ENCODE measurements around the gene SPDYE4. TPM values are rescaled to one million over a fixed set of nuclear protein-coding genes. Genes with fewer than 3 reads are reported as not detected.

Gene SPDYE4
- total and polyA plus RNA-seq, 2 experiments from 2014 or later, result not detected

GRCh38 chr17:8791910-8792270 lies 33.5 kb upstream of the SPDYE4 start:
- Histone ChIP-seq H3K27me3 (peaks cover 9% of the 10 kb centered on the region), H3K4me3 (no peak overlapping the region), H3K4me1 (ENCODE audit: low read depth) (no peaks in the 10 kb centered on the region), H3K9me3 (ENCODE audit: low read depth) (no peaks in the 10 kb centered on the region), H3K27ac (no peak overlapping the region), H3K36me3 (no peaks in the 10 kb centered on the region)
- TF ChIP-seq CTCF (IDR thresholded peaks at IDR 0.05; ENCODE audit: low read depth, low read length), result no peak
- peak in 1 of 2 donors; percentile 41 for DNase-seq (ENCODE audit: low read depth in 1 of 2, low spot score in 1 of 2)

- Histone ChIP-seq H3K36me3 (no peaks in the 10 kb centered on the region), H3K27ac (no peak overlapping the region), H3K4me1 (ENCODE audit: low read depth) (no peaks in the 10 kb centered on the region), H3K27me3 (peaks cover 6% of the 10 kb centered on the region), H3K4me3 (no peak overlapping the region), H3K9me3 (ENCODE audit: low read depth) (no peaks in the 10 kb centered on the region)
- no peak for DNase-seq (ENCODE audit: low read depth in 1 of 2, low spot score in 1 of 2)
- TF ChIP-seq CTCF (IDR thresholded peaks at IDR 0.05; ENCODE audit: low read depth, low read length), result peak; percentile 12
Measured at GRCh38 chr17:8791248-8791909, 33.0 kb upstream of the SPDYE4 start.

GRCh38 chr17:8789743-8790142 lies 31.4 kb upstream of the SPDYE4 start:
- Histone ChIP-seq H3K27me3 (no peaks in the 10 kb centered on the region), H3K4me3 (no peak overlapping the region), H3K4me1 (ENCODE audit: low read depth) (no peaks in the 10 kb centered on the region), H3K27ac (no peak overlapping the region), H3K9me3 (ENCODE audit: low read depth) (no peaks in the 10 kb centered on the region), H3K36me3 (no peaks in the 10 kb centered on the region)
- DNase-seq (ENCODE audit: low read depth in 1 of 2, low spot score in 1 of 2), result no peak
- no peak for TF ChIP-seq CTCF (IDR thresholded peaks at IDR 0.05; ENCODE audit: low read depth, low read length)

- no peaks in the 10 kb centered on the region for H3K27me3 ChIP-seq
- no peak for TF ChIP-seq CTCF (IDR thresholded peaks at IDR 0.05; ENCODE audit: low read depth, low read length)
- DNase-seq (ENCODE audit: low read depth in 1 of 2, low spot score in 1 of 2), result no peak
- H3K4me3 ChIP-seq, result no peak overlapping the region
- no peak overlapping the region for H3K27ac ChIP-seq
- H3K36me3 ChIP-seq, result no peaks in the 10 kb centered on the region
- no peaks in the 10 kb centered on the region for H3K9me3 ChIP-seq (ENCODE audit: low read depth)
- H3K4me1 ChIP-seq (ENCODE audit: low read depth), result no peaks in the 10 kb centered on the region
Measured at GRCh38 chr17:8788998-8789397, 30.7 kb upstream of the SPDYE4 start.

- peak; percentile 93 for TF ChIP-seq CTCF (IDR thresholded peaks at IDR 0.05; ENCODE audit: low read depth, low read length)
Measured at GRCh38 chr17:8785547-8786413, 27.4 kb upstream of the SPDYE4 start.

More at GRCh38 chr17:8785547-8786413, 27.4 kb upstream of the SPDYE4 start:
- DNase-seq (ENCODE audit: low read depth in 1 of 2, low spot score in 1 of 2), result peak; percentile 80 to 83
- Histone ChIP-seq H3K4me3 (no peak overlapping the region), H3K27me3 (no peaks in the 10 kb centered on the region), H3K27ac (no peak overlapping the region), H3K9me3 (ENCODE audit: low read depth) (no peaks in the 10 kb centered on the region), H3K36me3 (no peaks in the 10 kb centered on the region), H3K4me1 (ENCODE audit: low read depth) (no peaks in the 10 kb centered on the region)

All from cardiac muscle cell (in vitro differentiated cells and primary cell).